GM12878 (cell line): Measurements from ENCODE around the gene PPP1R11. TPM values are rescaled to one million over a fixed set of nuclear protein-coding genes. Genes with fewer than 3 reads are reported as not detected.

Experiments
- ATAC-seq: fragments of 200-7000 bp; cut with Tn5 transposase; 3 replicates; pipeline ENCODE4 v1.9.1; 2020; ENCODE audit warnings: mild to moderate bottlenecking, moderate library complexity
- BruUV-seq: library from RNA; stranded (reverse); fragments of 400-500 nt; replicated peaks from 2 replicates; lab custom pipeline; 2021; lab: Mats Ljungman, UMichigan
- CTCF ChIA-PET: fragments of 300-600 bp; sonication (Branson Sonifier 250); formaldehyde crosslinking; extraction: SDS; loops from one replicate; lab custom pipeline; 2021; ENCODE audit warnings: inconsistent platforms; lab: Yijun Ruan, JAX
- POLR2A ChIA-PET: fragments of 350-600 bp; formaldehyde crosslinking; extraction: SDS; loops from one replicate; lab custom pipeline; 2021; ENCODE audit warnings: inconsistent platforms; lab: Charles Lee
- RAD21 ChIA-PET: fragments of 300-600 bp; sonication (Branson Sonifier 250); formaldehyde crosslinking; loops from one replicate; lab custom pipeline; 2023; ENCODE audit warnings: antibody characterized with exemption; ENCODE audit not compliant: unreplicated experiment; lab: Charles Lee
- SMC1A ChIA-PET: fragments of 300-600 bp; sonication (Branson Sonifier 250); formaldehyde crosslinking; loops from one replicate; lab custom pipeline; 2023; ENCODE audit not compliant: unreplicated experiment, uncharacterized antibody; lab: Charles Lee
- DNase-seq: peaks from one replicate; pipeline ENCODE4 v3.0.0-alpha.2; 2011; ENCODE audit warnings: low read depth, low spot score
- FAIRE-seq: peaks from 3 replicates; lab custom pipeline; 2011; peaks lifted over from hg19 to GRCh38; lab: Jason Lieb, UNC
- H2AFZ ChIP-seq: 2 replicates; pipeline ENCODE4 v1.6.0; 2011; ENCODE audit warnings: low read depth, low read length, control low read depth; ENCODE audit not compliant: control insufficient read depth
- H3K27ac ChIP-seq: 2 replicates; pipeline ENCODE4 v1.5.1; 2011; ENCODE audit warnings: control low read depth; ENCODE audit not compliant: control insufficient read depth, insufficient read depth
- H3K27me3 ChIP-seq, 2 experiments: replicated peaks in 1 of 2; 2 replicates each; pipeline versions ENCODE4 v1.6.0 to v1.6.1; 2011; ENCODE audit warnings: low read length in 1 of 2; ENCODE audit not compliant: control insufficient read depth in 2 of 2, insufficient read depth in 2 of 2
- H3K36me3 ChIP-seq, 2 experiments: 2 replicates each; pipeline ENCODE4 v1.5.1; 2011; ENCODE audit warnings: low read length in 1 of 2; ENCODE audit not compliant: control insufficient read depth in 2 of 2, insufficient read depth in 2 of 2
- H3K4me1 ChIP-seq: 2 replicates; pipeline ENCODE4 v1.6.1; 2011; ENCODE audit warnings: mild to moderate bottlenecking, low read length, moderate library complexity, mixed read lengths; ENCODE audit not compliant: control insufficient read depth, insufficient read depth
- H3K4me2 ChIP-seq: 2 replicates; pipeline ENCODE4 v1.6.0; 2011; ENCODE audit warnings: control low read depth; ENCODE audit not compliant: control insufficient read depth, insufficient read depth
- H3K4me3 ChIP-seq: fragments of 200-600 bp; sonication (generic); 2 replicates; pipeline ENCODE4 v1.5.1; 2016
- H3K79me2 ChIP-seq: 2 replicates; pipeline ENCODE4 v1.6.0; 2011; ENCODE audit warnings: low read length; ENCODE audit not compliant: control insufficient read depth, insufficient read depth
- H3K9ac ChIP-seq: 2 replicates; pipeline ENCODE4 v1.8.0; 2011; ENCODE audit warnings: low read length, control low read depth, mixed read lengths; ENCODE audit not compliant: control insufficient read depth, insufficient read depth
- H3K9me3 ChIP-seq: replicated peaks from 3 replicates; pipeline ENCODE4 v1.5.1; 2011; ENCODE audit warnings: mild to moderate bottlenecking, low read length; ENCODE audit not compliant: control insufficient read depth, insufficient read depth
- H4K20me1 ChIP-seq: 2 replicates; pipeline ENCODE4 v1.6.0; 2011; ENCODE audit not compliant: control insufficient read depth, insufficient read depth
- CTCF ChIP-seq, 3 experiments: IDR thresholded peaks in 2 of 3; conservative IDR thresholded peaks in 1 of 3; 2 replicates each; pipeline ENCODE4 v1.5.1; 2011; ENCODE audit warnings: low read depth in 3 of 3, low read length in 3 of 3, mild to moderate bottlenecking in 3 of 3, control low read depth in 2 of 3, moderate library complexity in 2 of 3, inconsistent platforms in 1 of 3, mixed read lengths in 1 of 3; ENCODE audit not compliant: control insufficient read depth in 2 of 3, insufficient read depth in 1 of 3; ENCODE audit errors: extremely low read depth in 1 of 3
- RB1 ChIP-seq: fragments of 450-650 bp; formaldehyde crosslinking; IDR thresholded peaks from 2 replicates; pipeline ENCODE4 v1.6.1; 2017; ENCODE audit warnings: mild to moderate bottlenecking, borderline replicate concordance
- SP1 ChIP-seq: IDR thresholded peaks from one replicate; pipeline ENCODE4 v1.6.1; 2011; ENCODE audit warnings: low read depth, low read length
- YBX1 ChIP-seq: fragments of 450-650 bp; IDR thresholded peaks from 2 replicates; pipeline ENCODE4 v1.6.1; 2016; ENCODE audit warnings: antibody characterized with exemption
- WGBS: methylation state at CpG from one replicate; pipeline ENCODE4 v1.1.6; 2016; ENCODE audit warnings: low lambda C conversion rate; ENCODE audit not compliant: insufficient replicate concordance, insufficient coverage; ENCODE audit errors: missing lambda C conversion rate; 5-methylcytosine and 5-hydroxymethylcytosine counted together
- in situ Hi-C: fragments of 300-500 bp; cut with MboI; formaldehyde crosslinking; loops from 9 replicates; pipeline ENCODE4 v1.14.3; 2018; ENCODE audit warnings: mixed read lengths
- intact Hi-C: fragments of 100-400 bp; cut with micrococcal nuclease; formaldehyde crosslinking; loops from one replicate; pipeline ENCODE4 v1.14.2; 2022; ENCODE audit not compliant: unreplicated experiment
- polyA plus RNA-seq, 11 experiments: library from polyadenylated mRNA; depleted of rRNA in 4 of 11; unstranded in 6 of 11; stranded (reverse) in 5 of 11; fragments of >200 nt; fragmentation: Nextera tagmentation in 4 of 11; fragmentation: Illumina TruSeq in 1 of 11; extraction: Ambion mirVana in 4 of 11; extraction: Trizol in 1 of 11; gene quantifications; 1 replicate in 1 of 11; 2 replicates in 10 of 11; pipeline versions ENCODE4 v1.2.1 to v1.2.3, GENCODE V29; 2011 to 2016; ENCODE audit warnings: inconsistent platforms in 2 of 11, missing spikeins in 2 of 11, low read depth in 1 of 11
- total RNA-seq, 4 experiments: library from RNA; depleted of rRNA in 3 of 4; stranded (reverse); fragments of >200 nt in 3 of 4; fragmentation: Illumina TruSeq in 1 of 4; extraction: Trizol in 1 of 4; gene quantifications; 2 replicates each; pipeline versions ENCODE4 v1.2.1 to v1.2.3, GENCODE V29; 2013 to 2021

Gene PPP1R11
- total and polyA plus RNA-seq, 10 of the 15 experiments (the other 5 are each of a cell fraction or from before 2014, with no cell fraction given): 12.6 to 56.1 (median 33.5) TPM

- FAIRE-seq: no peak
Measured at GRCh38 chr6:30104661-30105060, 37.7 kb downstream of the PPP1R11 start.

More at GRCh38 chr6:30104661-30105060, 37.7 kb downstream of the PPP1R11 start:
- in situ Hi-C loops: no loop called here
- ChIA-PET SMC1A (interaction anchor here (0.7 to 16.6 kb wide), 11 partner anchors 10 to 114 kb away, joined by 3 to 647 read pairs (median 8); partner anchors contain the start of genes POLR1H, PPP1R11, TRIM31 and TRIM40), POLR2A (interaction anchor here (0.8 to 5.0 kb wide), 7 partner anchors 7 to 45 kb away, joined by 3 to 54 read pairs (median 6); partner anchors contain the start of gene TRIM31), RAD21 (interaction anchor here (1.2 to 9.0 kb wide), 11 partner anchors 8 to 292 kb away, joined by 3 to 333 read pairs (median 10); partner anchors contain the start of genes TRIM31 and TRIM40), CTCF (interaction anchor here (0.7 to 6.6 kb wide), 20 partner anchors 8 to 256 kb away, joined by 3 to 561 read pairs (median 6); partner anchors contain the start of genes PPP1R11, TRIM31 and TRIM40)
- 40% methylated on average over 2 of the region's 2 CpGs for whole genome bisulfite sequencing
- TF ChIP-seq CTCF (IDR thresholded peaks at IDR 0.05 in 2 of 3, conservative IDR thresholded peaks at IDR 0.05 in 1 of 3; ENCODE audit: control insufficient read depth in 2 of 3, extremely low read depth in 1 of 3, insufficient read depth in 1 of 3, low read depth in 3 of 3, low read length in 3 of 3) (peak in 1 of 3 experiments; percentile 5; a peak in 1 of 6 replicates), SP1 (no peak), RB1 (no peak), YBX1 (no peak)
- no peaks in the 10 kb centered on the region for H4K20me1 ChIP-seq
- no peak overlapping the region for H3K9ac ChIP-seq
- H3K27me3 ChIP-seq: peaks cover 7 to 24% of the 10 kb centered on the region in 2 experiments
- no peak overlapping the region for H2AFZ ChIP-seq
- intact Hi-C loops: no loop called here
- no peak for ATAC-seq
- H3K4me3 ChIP-seq: no peak overlapping the region
- no TSS peak for BruUV-seq
- H3K9me3 ChIP-seq: no peaks in the 10 kb centered on the region
- peaks cover 19% of the 10 kb centered on the region for H3K4me1 ChIP-seq
- H3K36me3 ChIP-seq: no peaks in the 10 kb centered on the region
- no peaks in the 10 kb centered on the region for H3K79me2 ChIP-seq
- no peak overlapping the region for H3K4me2 ChIP-seq
- DNase-seq: no peak
- no peak overlapping the region for H3K27ac ChIP-seq
